SK-N-SH (cell line): ENCODE results near the gene FOXP1. TPM values are rescaled to one million over a fixed set of nuclear protein-coding genes. Genes with fewer than 3 reads are reported as not detected.

Source experiments
- CTCF ChIA-PET: fragments of 300-600, 350-600 bp; formaldehyde crosslinking; extraction: SDS; loops from one replicate; lab custom pipeline; 2021; lab: Yijun Ruan, JAX
- POLR2A ChIA-PET: fragments of 350-600 bp; sonication (Branson Sonifier 250); formaldehyde crosslinking; extraction: SDS; loops from one replicate; lab custom pipeline; 2020; ENCODE audit warnings: antibody characterized with exemption, inconsistent platforms; lab: Yijun Ruan, JAX
- DNase-seq: peaks from one replicate; pipeline ENCODE4 v3.0.0; 2012
- H2AFZ ChIP-seq: fragments of 200-600 bp; sonication (generic); 2 replicates; pipeline ENCODE4 v1.8.1; 2016; ENCODE audit warnings: antibody characterized with exemption, mild to moderate bottlenecking, low read depth
- H3F3A ChIP-seq: fragments of 200-600 bp; sonication (generic); replicated peaks from 2 replicates; pipeline ENCODE3; 2016; ENCODE audit warnings: antibody characterized with exemption, mild to moderate bottlenecking; ENCODE audit not compliant: insufficient read depth
- H3K27ac ChIP-seq, 2 experiments: fragments of 200-500 bp in 1 of 2; fragments of 200-600 bp in 1 of 2; sonication (Bioruptor generic) in 1 of 2; sonication (generic), shearing (Covaris generic) in 1 of 2; 2 replicates each; pipeline versions ENCODE4 v1.5.1 to v1.6.1; 2014 to 2016; ENCODE audit warnings: low read depth in 2 of 2, inconsistent platforms in 1 of 2, low read length in 1 of 2, mild to moderate bottlenecking in 1 of 2, mixed read lengths in 1 of 2
- H3K27me3 ChIP-seq: fragments of 200-600 bp; sonication (generic), shearing (Covaris generic); 2 replicates; pipeline ENCODE4 v1.6.1; 2016; ENCODE audit warnings: mixed run types; ENCODE audit not compliant: insufficient read depth
- H3K36me3 ChIP-seq, 2 experiments: fragments of 200-500 bp in 1 of 2; fragments of 200-600 bp in 1 of 2; sonication (Bioruptor generic) in 1 of 2; sonication (generic) in 1 of 2; replicated peaks in 1 of 2; 2 replicates each; pipeline versions ENCODE3 to v1.5.1; 2014 to 2016; ENCODE audit warnings: low read length in 1 of 2, mild to moderate bottlenecking in 1 of 2; ENCODE audit not compliant: insufficient read depth in 2 of 2, control insufficient read depth in 1 of 2
- H3K4me1 ChIP-seq, 2 experiments: fragments of 200-500 bp in 1 of 2; fragments of 200-600 bp in 1 of 2; sonication (Bioruptor generic) in 1 of 2; sonication (generic), shearing (Covaris generic) in 1 of 2; 2 replicates each; pipeline versions ENCODE4 v1.5.1 to v1.6.1; 2014 to 2016; ENCODE audit warnings: low read depth in 1 of 2, low read length in 1 of 2, mixed run types in 1 of 2; ENCODE audit not compliant: insufficient read depth in 2 of 2, control insufficient read depth in 1 of 2
- H3K4me2 ChIP-seq: fragments of 200-600 bp; sonication (generic), shearing (Covaris generic); 2 replicates; pipeline ENCODE4 v1.6.1; 2017; ENCODE audit warnings: mixed run types
- H3K4me3 ChIP-seq, 2 experiments: fragments of 200-500 bp in 1 of 2; fragments of 200-600 bp in 1 of 2; sonication (Bioruptor generic) in 1 of 2; sonication (generic), shearing (Covaris generic) in 1 of 2; 2 replicates each; pipeline versions ENCODE4 v1.5.1 to v1.8.1; 2014 to 2016; ENCODE audit warnings: low read depth in 2 of 2, inconsistent platforms in 1 of 2, low read length in 1 of 2, mild to moderate bottlenecking in 1 of 2, mixed read lengths in 1 of 2, moderate library complexity in 1 of 2
- H3K79me2 ChIP-seq: fragments of 200-600 bp; sonication (generic); 2 replicates; pipeline ENCODE4 v1.8.1; 2017; ENCODE audit warnings: mild to moderate bottlenecking; ENCODE audit not compliant: insufficient read depth
- H3K9ac ChIP-seq: fragments of 200-600 bp; sonication (generic); 2 replicates; pipeline ENCODE4 v1.6.1; 2017; ENCODE audit warnings: mixed run types
- H3K9me2 ChIP-seq: fragments of 200-600 bp; sonication (generic); 2 replicates; pipeline ENCODE4 v1.6.1; 2017; ENCODE audit warnings: mixed run types
- H3K9me3 ChIP-seq: fragments of 200-600 bp; sonication (generic); 2 replicates; pipeline ENCODE4 v1.6.1; 2017; ENCODE audit warnings: mixed run types, mild to moderate bottlenecking, moderate library complexity
- H4K20me1 ChIP-seq: fragments of 200-600 bp; sonication (generic); 2 replicates; pipeline ENCODE4 v1.6.1; 2017; ENCODE audit warnings: mild to moderate bottlenecking, mixed run types; ENCODE audit not compliant: insufficient read depth
- ELF1 ChIP-seq: IDR thresholded peaks from 2 replicates; pipeline ENCODE4 v1.4.0; 2012
- EZH2phosphoT487 ChIP-seq: fragments of 200-600 bp; sonication (generic); IDR thresholded peaks from 2 replicates; pipeline ENCODE4 v1.6.1; 2017; ENCODE audit warnings: low read depth, mixed run types, mild to moderate bottlenecking, antibody characterized with exemption, moderate library complexity, borderline replicate concordance
- FOXJ3 ChIP-seq: sonication (generic); formaldehyde crosslinking; IDR thresholded peaks from 2 replicates; pipeline ENCODE4 v1.5.1; 2020; ENCODE audit warnings: mild to moderate bottlenecking, missing genetic modification reagents
- MEF2A ChIP-seq: IDR thresholded peaks from 2 replicates; pipeline ENCODE4 v1.4.0; 2012; ENCODE audit warnings: low read depth, borderline replicate concordance
- REST ChIP-seq: IDR thresholded peaks from 2 replicates; pipeline ENCODE4 v1.6.1; 2012; ENCODE audit warnings: mild to moderate bottlenecking, low read depth, low read length, moderate library complexity
- RFX5 ChIP-seq: IDR thresholded peaks from 2 replicates; pipeline ENCODE4 v1.6.1; 2012; ENCODE audit warnings: mild to moderate bottlenecking, improper control_type of control experiment, low read length
- RXRA ChIP-seq: IDR thresholded peaks from 2 replicates; pipeline ENCODE4 v1.4.0; 2012; ENCODE audit warnings: low read depth, mild to moderate bottlenecking, borderline replicate concordance
- SIN3A ChIP-seq: IDR thresholded peaks from 2 replicates; pipeline ENCODE4 v1.6.1; 2012; ENCODE audit warnings: low read depth, mild to moderate bottlenecking, low read length, moderate library complexity, borderline replicate concordance
- SMC3 ChIP-seq: IDR thresholded peaks from 2 replicates; pipeline ENCODE4 v1.6.1; 2012; ENCODE audit warnings: low read depth, low read length, improper control_type of control experiment
- WGBS: methylation state at CpG from one replicate; pipeline ENCODE4 v1.1.6; 2017; ENCODE audit warnings: low lambda C conversion rate; 5-methylcytosine and 5-hydroxymethylcytosine counted together
- polyA plus RNA-seq, 3 experiments: library from polyadenylated mRNA; depleted of rRNA; stranded (reverse); fragments of >200 nt; gene quantifications; 2 replicates each; pipeline ENCODE4 v1.2.3, GENCODE V29; 2012
- TF ChIP-seq, protein P1 (sequence below): fragments of 200-600 bp; sonication (generic); IDR thresholded peaks from 2 replicates; pipeline ENCODE4 v1.6.1; 2017; ENCODE audit warnings: antibody characterized with exemption, mild to moderate bottlenecking, moderate library complexity
- TF ChIP-seq, protein P2 (sequence below): IDR thresholded peaks from 2 replicates; pipeline ENCODE4 v1.4.0; 2012; ENCODE audit warnings: low read depth, borderline replicate concordance
- TF ChIP-seq, protein P3 (sequence below): IDR thresholded peaks from 2 replicates; pipeline ENCODE4 v1.4.0; 2012; ENCODE audit warnings: low read depth, borderline replicate concordance

The FOXP1 gene
- polyA plus RNA-seq, 1 of the 3 experiments (the other 2 are of a cell fraction) = 8.8 TPM

GRCh38 chr3:71176366-71176765 lies 407.2 kb downstream of the FOXP1 start:
- 95% methylated on average over 5 of the region's 5 CpGs for WGBS
- CTCF ChIA-PET = interaction anchor here (0.8 to 1.5 kb wide), 2 partner anchors 13 to 110 kb away, joined by 3 to 5 read pairs; no protein-coding TSS in a partner anchor
- H3K4me1 ChIP-seq = peaks cover 0 to 7% of the 10 kb centered on the region in 2 experiments; a peak in 2 of 4 replicates

More at GRCh38 chr3:71176366-71176765, 407.2 kb downstream of the FOXP1 start:
- H3F3A ChIP-seq = peaks cover 19% of the 10 kb centered on the region
- no peak overlapping the region for H2AFZ ChIP-seq
- H3K9ac ChIP-seq = no peak overlapping the region
- no peak overlapping the region for H3K27ac ChIP-seq
- H3K4me3 ChIP-seq = no peak overlapping the region
- DNase-seq = no peak
- no peaks in the 10 kb centered on the region for H3K27me3 ChIP-seq
- H3K9me2 ChIP-seq = no peaks in the 10 kb centered on the region
- no peak overlapping the region for H3K4me2 ChIP-seq
- POLR2A ChIA-PET = interaction anchor here (0.6 kb wide), 1 partner anchor 1069 kb away, joined by 3 read pairs; no protein-coding TSS in a partner anchor
- no peaks in the 10 kb centered on the region for H4K20me1 ChIP-seq
- no peak for TF ChIP-seq MEF2A
- TF ChIP-seq, protein P1, sequence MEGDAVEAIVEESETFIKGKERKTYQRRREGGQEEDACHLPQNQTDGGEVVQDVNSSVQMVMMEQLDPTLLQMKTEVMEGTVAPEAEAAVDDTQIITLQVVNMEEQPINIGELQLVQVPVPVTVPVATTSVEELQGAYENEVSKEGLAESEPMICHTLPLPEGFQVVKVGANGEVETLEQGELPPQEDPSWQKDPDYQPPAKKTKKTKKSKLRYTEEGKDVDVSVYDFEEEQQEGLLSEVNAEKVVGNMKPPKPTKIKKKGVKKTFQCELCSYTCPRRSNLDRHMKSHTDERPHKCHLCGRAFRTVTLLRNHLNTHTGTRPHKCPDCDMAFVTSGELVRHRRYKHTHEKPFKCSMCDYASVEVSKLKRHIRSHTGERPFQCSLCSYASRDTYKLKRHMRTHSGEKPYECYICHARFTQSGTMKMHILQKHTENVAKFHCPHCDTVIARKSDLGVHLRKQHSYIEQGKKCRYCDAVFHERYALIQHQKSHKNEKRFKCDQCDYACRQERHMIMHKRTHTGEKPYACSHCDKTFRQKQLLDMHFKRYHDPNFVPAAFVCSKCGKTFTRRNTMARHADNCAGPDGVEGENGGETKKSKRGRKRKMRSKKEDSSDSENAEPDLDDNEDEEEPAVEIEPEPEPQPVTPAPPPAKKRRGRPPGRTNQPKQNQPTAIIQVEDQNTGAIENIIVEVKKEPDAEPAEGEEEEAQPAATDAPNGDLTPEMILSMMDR = no peak
- TF ChIP-seq, protein P2, sequence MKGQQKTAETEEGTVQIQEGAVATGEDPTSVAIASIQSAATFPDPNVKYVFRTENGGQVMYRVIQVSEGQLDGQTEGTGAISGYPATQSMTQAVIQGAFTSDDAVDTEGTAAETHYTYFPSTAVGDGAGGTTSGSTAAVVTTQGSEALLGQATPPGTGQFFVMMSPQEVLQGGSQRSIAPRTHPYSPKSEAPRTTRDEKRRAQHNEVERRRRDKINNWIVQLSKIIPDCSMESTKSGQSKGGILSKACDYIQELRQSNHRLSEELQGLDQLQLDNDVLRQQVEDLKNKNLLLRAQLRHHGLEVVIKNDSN = no peak
- TF ChIP-seq FOXJ3 (CRISPR knock-in tag) = no peak
- no peak for TF ChIP-seq ELF1
- TF ChIP-seq SMC3 = no peak
- TF ChIP-seq EZH2phosphoT487 = no peak
- TF ChIP-seq REST = no peak
- no peak for TF ChIP-seq RXRA
- no peak for TF ChIP-seq SIN3A
- TF ChIP-seq, protein P3, sequence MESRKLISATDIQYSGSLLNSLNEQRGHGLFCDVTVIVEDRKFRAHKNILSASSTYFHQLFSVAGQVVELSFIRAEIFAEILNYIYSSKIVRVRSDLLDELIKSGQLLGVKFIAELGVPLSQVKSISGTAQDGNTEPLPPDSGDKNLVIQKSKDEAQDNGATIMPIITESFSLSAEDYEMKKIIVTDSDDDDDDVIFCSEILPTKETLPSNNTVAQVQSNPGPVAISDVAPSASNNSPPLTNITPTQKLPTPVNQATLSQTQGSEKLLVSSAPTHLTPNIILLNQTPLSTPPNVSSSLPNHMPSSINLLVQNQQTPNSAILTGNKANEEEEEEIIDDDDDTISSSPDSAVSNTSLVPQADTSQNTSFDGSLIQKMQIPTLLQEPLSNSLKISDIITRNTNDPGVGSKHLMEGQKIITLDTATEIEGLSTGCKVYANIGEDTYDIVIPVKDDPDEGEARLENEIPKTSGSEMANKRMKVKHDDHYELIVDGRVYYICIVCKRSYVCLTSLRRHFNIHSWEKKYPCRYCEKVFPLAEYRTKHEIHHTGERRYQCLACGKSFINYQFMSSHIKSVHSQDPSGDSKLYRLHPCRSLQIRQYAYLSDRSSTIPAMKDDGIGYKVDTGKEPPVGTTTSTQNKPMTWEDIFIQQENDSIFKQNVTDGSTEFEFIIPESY = no peak
- no peak for TF ChIP-seq RFX5
- peaks cover 2% of the 10 kb centered on the region; the same call in 1 of the 2 replicates for H3K79me2 ChIP-seq
- peaks cover 0 to 29% of the 10 kb centered on the region in 2 experiments for H3K36me3 ChIP-seq
- no peaks in the 10 kb centered on the region for H3K9me3 ChIP-seq
